WTC11 (cell line): ENCODE measurements around the gene LINS1. TPM values are rescaled to one million over a fixed set of nuclear protein-coding genes. Genes with fewer than 3 reads are reported as not detected.

Experiments
- ATAC-seq: fragments of 200-7000 bp; cut with Tn5 transposase; 2 replicates; pipeline ENCODE4 v1.10.0; 2021; ENCODE audit warnings: mild to moderate bottlenecking, moderate library complexity
- CTCF ChIA-PET: fragments of 300-600 bp; sonication (Branson Sonifier 250); formaldehyde crosslinking; loops from one replicate; lab custom pipeline; 2021; ENCODE audit warnings: antibody characterized with exemption; lab: Charles Lee
- POLR2A ChIA-PET: fragments of 350-600 bp; sonication (Branson Sonifier 250); formaldehyde crosslinking; loops from one replicate; lab custom pipeline; 2021; ENCODE audit warnings: antibody characterized with exemption; lab: Charles Lee
- DNase-seq: peaks from one replicate; pipeline ENCODE4 v3.0.0; 2021; ENCODE audit warnings: low spot score
- H3K27ac Mint-ChIP-seq: 2 replicates; pipeline ENCODE4 v1.8.0; 2021; ENCODE audit warnings: mixed read lengths
- H3K27me3 Mint-ChIP-seq: 2 replicates; pipeline ENCODE4 v1.8.0; 2021; ENCODE audit warnings: low read depth, mild to moderate bottlenecking, moderate library complexity, mixed read lengths
- H3K36me3 Mint-ChIP-seq: 2 replicates; pipeline ENCODE4 v1.8.0; 2021; ENCODE audit warnings: mixed read lengths
- H3K4me1 Mint-ChIP-seq: 2 replicates; pipeline ENCODE4 v1.8.0; 2022; ENCODE audit warnings: mixed read lengths
- H3K4me3 Mint-ChIP-seq: 2 replicates; pipeline ENCODE4 v1.8.0; 2021; ENCODE audit warnings: mild to moderate bottlenecking, moderate library complexity, mixed read lengths
- H3K9me3 Mint-ChIP-seq: 2 replicates; pipeline ENCODE4 v1.8.0; 2021; ENCODE audit warnings: mixed read lengths
- ATF1 ChIP-seq: sonication (generic); formaldehyde crosslinking; IDR thresholded peaks from 2 replicates; pipeline ENCODE4 v1.8.1; 2023; ENCODE audit warnings: mild to moderate bottlenecking, moderate library complexity, missing genetic modification reagents
- NFATC4 ChIP-seq: fragments of 250-450 bp; sonication (Bioruptor Pico); IDR thresholded peaks from 2 replicates; pipeline ENCODE4 v1.9.0; 2021; ENCODE audit warnings: mild to moderate bottlenecking
- NFYB ChIP-seq: sonication (generic); formaldehyde crosslinking; conservative IDR thresholded peaks from 2 replicates; pipeline ENCODE4 v1.8.0; 2022; ENCODE audit warnings: low read depth, missing genetic modification reagents
- NR2C2 ChIP-seq: sonication (generic); formaldehyde crosslinking; IDR thresholded peaks from 2 replicates; pipeline ENCODE4 v1.8.0; 2022; ENCODE audit warnings: mild to moderate bottlenecking, missing genetic modification reagents
- PRRX2 ChIP-seq: fragments of 250-450 bp; sonication (Bioruptor Pico); IDR thresholded peaks from 2 replicates; pipeline ENCODE4 v1.8.0; 2021; ENCODE audit warnings: mild to moderate bottlenecking
- RORB ChIP-seq: fragments of 250-450 bp; sonication (Bioruptor Pico); IDR thresholded peaks from 2 replicates; pipeline ENCODE4 v1.9.0; 2021; ENCODE audit warnings: mild to moderate bottlenecking
- TEAD1 ChIP-seq: sonication (generic); formaldehyde crosslinking; IDR thresholded peaks from 2 replicates; pipeline ENCODE4 v1.8.0; 2022; ENCODE audit warnings: mild to moderate bottlenecking, missing genetic modification reagents
- total RNA-seq: library from RNA; stranded (reverse); gene quantifications from 3 replicates; pipeline ENCODE4 v1.2.3, GENCODE V29; 2021
- TF ChIP-seq, protein P1 (sequence below): sonication (generic); formaldehyde crosslinking; IDR thresholded peaks from 2 replicates; pipeline ENCODE4 v1.8.0; 2022; ENCODE audit warnings: mild to moderate bottlenecking, missing genetic modification reagents
- TF ChIP-seq, protein P2 (sequence below): fragments of 250-450 bp; sonication (Bioruptor Pico); IDR thresholded peaks from 2 replicates; pipeline ENCODE4 v1.9.0; 2021; ENCODE audit warnings: moderate library complexity, mild to moderate bottlenecking, inconsistent platforms, borderline replicate concordance
- TF ChIP-seq, protein P3 (sequence below): sonication (generic); formaldehyde crosslinking; IDR thresholded peaks from 2 replicates; pipeline ENCODE4 v1.8.1; 2023; ENCODE audit warnings: mild to moderate bottlenecking, missing genetic modification reagents, moderate library complexity
- TF ChIP-seq, protein P4 (sequence below): sonication (generic); formaldehyde crosslinking; IDR thresholded peaks from 2 replicates; pipeline ENCODE4 v1.8.0; 2022; ENCODE audit warnings: mild to moderate bottlenecking, missing genetic modification reagents
- TF ChIP-seq, protein P5 (sequence below): fragments of 250-450 bp; sonication (Bioruptor Pico); IDR thresholded peaks from 2 replicates; pipeline ENCODE4 v1.9.0; 2021; ENCODE audit warnings: mild to moderate bottlenecking, borderline replicate concordance
- TF ChIP-seq, protein P6 (sequence below): sonication (generic); formaldehyde crosslinking; IDR thresholded peaks from 2 replicates; pipeline ENCODE4 v1.8.0; 2022; ENCODE audit warnings: missing genetic modification reagents
- TF ChIP-seq, protein P7 (sequence below): sonication (generic); formaldehyde crosslinking; IDR thresholded peaks from 2 replicates; pipeline ENCODE4 v1.8.1; 2023; ENCODE audit warnings: mild to moderate bottlenecking, moderate library complexity, missing genetic modification reagents
- TF ChIP-seq, protein P8 (sequence below): sonication (generic); formaldehyde crosslinking; IDR thresholded peaks from 2 replicates; pipeline ENCODE4 v1.8.0; 2023; ENCODE audit warnings: missing genetic modification reagents, mild to moderate bottlenecking, borderline replicate concordance

LINS1 gene
- total RNA-seq, 1 experiment from 2014 or later: 10.4 TPM

DNA sequence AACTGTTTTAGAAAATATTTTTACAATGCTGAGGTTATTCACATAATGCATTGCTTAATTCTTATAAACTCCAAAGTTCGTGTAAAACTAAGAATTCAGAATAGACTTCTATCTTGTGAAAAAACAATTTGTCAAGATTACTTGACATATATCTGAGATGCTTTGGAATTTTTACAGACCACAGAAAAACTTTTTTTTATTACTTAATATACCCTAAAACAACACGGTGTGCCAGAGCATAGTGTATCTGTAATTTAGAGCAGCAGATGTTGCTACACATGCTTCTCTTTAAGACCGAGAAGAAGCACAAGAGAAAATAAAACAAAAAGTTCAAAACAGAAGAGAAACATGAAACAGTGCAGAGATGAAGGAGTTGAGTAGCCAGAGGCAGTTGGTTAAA is 26.8 kb upstream of the LINS1 start:
- Mint-ChIP-seq H3K4me1 (peaks cover 9% of the 10 kb centered on the region), H3K9me3 (no peaks in the 10 kb centered on the region), H3K27me3 (no peaks in the 10 kb centered on the region), H3K36me3 (peaks cover 7% of the 10 kb centered on the region; the same call in 1 of the 2 replicates), H3K4me3 (no peak overlapping the region), H3K27ac (no peak overlapping the region)
- ChIA-PET POLR2A (no interaction called here), CTCF (no interaction called here)
- DNase-seq (no peak), ATAC-seq (no peak)
- TF ChIP-seq, protein P1, sequence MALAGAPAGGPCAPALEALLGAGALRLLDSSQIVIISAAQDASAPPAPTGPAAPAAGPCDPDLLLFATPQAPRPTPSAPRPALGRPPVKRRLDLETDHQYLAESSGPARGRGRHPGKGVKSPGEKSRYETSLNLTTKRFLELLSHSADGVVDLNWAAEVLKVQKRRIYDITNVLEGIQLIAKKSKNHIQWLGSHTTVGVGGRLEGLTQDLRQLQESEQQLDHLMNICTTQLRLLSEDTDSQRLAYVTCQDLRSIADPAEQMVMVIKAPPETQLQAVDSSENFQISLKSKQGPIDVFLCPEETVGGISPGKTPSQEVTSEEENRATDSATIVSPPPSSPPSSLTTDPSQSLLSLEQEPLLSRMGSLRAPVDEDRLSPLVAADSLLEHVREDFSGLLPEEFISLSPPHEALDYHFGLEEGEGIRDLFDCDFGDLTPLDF (CRISPR knock-in tag): no peak
- TF ChIP-seq, protein P2, sequence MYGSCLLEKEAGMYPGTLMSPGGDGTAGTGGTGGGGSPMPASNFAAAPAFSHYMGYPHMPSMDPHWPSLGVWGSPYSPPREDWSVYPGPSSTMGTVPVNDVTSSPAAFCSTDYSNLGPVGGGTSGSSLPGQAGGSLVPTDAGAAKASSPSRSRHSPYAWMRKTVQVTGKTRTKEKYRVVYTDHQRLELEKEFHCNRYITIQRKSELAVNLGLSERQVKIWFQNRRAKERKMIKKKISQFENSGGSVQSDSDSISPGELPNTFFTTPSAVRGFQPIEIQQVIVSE (CRISPR knock-in tag): no peak
- TF ChIP-seq, protein P3, sequence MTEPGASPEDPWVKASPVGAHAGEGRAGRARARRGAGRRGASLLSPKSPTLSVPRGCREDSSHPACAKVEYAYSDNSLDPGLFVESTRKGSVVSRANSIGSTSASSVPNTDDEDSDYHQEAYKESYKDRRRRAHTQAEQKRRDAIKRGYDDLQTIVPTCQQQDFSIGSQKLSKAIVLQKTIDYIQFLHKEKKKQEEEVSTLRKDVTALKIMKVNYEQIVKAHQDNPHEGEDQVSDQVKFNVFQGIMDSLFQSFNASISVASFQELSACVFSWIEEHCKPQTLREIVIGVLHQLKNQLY: no peak
- TF ChIP-seq NR2C2 (CRISPR knock-in tag): no peak
- TF ChIP-seq, protein P4, sequence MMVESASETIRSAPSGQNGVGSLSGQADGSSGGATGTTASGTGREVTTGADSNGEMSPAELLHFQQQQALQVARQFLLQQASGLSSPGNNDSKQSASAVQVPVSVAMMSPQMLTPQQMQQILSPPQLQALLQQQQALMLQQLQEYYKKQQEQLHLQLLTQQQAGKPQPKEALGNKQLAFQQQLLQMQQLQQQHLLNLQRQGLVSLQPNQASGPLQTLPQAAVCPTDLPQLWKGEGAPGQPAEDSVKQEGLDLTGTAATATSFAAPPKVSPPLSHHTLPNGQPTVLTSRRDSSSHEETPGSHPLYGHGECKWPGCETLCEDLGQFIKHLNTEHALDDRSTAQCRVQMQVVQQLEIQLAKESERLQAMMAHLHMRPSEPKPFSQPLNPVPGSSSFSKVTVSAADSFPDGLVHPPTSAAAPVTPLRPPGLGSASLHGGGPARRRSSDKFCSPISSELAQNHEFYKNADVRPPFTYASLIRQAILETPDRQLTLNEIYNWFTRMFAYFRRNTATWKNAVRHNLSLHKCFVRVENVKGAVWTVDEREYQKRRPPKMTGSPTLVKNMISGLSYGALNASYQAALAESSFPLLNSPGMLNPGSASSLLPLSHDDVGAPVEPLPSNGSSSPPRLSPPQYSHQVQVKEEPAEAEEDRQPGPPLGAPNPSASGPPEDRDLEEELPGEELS (CRISPR knock-in tag): no peak
- TF ChIP-seq RORB (CRISPR knock-in tag): no peak
- TF ChIP-seq, protein P5, sequence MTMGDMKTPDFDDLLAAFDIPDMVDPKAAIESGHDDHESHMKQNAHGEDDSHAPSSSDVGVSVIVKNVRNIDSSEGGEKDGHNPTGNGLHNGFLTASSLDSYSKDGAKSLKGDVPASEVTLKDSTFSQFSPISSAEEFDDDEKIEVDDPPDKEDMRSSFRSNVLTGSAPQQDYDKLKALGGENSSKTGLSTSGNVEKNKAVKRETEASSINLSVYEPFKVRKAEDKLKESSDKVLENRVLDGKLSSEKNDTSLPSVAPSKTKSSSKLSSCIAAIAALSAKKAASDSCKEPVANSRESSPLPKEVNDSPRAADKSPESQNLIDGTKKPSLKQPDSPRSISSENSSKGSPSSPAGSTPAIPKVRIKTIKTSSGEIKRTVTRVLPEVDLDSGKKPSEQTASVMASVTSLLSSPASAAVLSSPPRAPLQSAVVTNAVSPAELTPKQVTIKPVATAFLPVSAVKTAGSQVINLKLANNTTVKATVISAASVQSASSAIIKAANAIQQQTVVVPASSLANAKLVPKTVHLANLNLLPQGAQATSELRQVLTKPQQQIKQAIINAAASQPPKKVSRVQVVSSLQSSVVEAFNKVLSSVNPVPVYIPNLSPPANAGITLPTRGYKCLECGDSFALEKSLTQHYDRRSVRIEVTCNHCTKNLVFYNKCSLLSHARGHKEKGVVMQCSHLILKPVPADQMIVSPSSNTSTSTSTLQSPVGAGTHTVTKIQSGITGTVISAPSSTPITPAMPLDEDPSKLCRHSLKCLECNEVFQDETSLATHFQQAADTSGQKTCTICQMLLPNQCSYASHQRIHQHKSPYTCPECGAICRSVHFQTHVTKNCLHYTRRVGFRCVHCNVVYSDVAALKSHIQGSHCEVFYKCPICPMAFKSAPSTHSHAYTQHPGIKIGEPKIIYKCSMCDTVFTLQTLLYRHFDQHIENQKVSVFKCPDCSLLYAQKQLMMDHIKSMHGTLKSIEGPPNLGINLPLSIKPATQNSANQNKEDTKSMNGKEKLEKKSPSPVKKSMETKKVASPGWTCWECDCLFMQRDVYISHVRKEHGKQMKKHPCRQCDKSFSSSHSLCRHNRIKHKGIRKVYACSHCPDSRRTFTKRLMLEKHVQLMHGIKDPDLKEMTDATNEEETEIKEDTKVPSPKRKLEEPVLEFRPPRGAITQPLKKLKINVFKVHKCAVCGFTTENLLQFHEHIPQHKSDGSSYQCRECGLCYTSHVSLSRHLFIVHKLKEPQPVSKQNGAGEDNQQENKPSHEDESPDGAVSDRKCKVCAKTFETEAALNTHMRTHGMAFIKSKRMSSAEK (CRISPR knock-in tag): no peak
- TF ChIP-seq, protein P6, sequence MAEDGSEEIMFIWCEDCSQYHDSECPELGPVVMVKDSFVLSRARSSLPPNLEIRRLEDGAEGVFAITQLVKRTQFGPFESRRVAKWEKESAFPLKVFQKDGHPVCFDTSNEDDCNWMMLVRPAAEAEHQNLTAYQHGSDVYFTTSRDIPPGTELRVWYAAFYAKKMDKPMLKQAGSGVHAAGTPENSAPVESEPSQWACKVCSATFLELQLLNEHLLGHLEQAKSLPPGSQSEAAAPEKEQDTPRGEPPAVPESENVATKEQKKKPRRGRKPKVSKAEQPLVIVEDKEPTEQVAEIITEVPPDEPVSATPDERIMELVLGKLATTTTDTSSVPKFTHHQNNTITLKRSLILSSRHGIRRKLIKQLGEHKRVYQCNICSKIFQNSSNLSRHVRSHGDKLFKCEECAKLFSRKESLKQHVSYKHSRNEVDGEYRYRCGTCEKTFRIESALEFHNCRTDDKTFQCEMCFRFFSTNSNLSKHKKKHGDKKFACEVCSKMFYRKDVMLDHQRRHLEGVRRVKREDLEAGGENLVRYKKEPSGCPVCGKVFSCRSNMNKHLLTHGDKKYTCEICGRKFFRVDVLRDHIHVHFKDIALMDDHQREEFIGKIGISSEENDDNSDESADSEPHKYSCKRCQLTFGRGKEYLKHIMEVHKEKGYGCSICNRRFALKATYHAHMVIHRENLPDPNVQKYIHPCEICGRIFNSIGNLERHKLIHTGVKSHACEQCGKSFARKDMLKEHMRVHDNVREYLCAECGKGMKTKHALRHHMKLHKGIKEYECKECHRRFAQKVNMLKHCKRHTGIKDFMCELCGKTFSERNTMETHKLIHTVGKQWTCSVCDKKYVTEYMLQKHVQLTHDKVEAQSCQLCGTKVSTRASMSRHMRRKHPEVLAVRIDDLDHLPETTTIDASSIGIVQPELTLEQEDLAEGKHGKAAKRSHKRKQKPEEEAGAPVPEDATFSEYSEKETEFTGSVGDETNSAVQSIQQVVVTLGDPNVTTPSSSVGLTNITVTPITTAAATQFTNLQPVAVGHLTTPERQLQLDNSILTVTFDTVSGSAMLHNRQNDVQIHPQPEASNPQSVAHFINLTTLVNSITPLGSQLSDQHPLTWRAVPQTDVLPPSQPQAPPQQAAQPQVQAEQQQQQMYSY: no peak
- TF ChIP-seq ATF1 (CRISPR knock-in tag): no peak
- TF ChIP-seq, protein P7, sequence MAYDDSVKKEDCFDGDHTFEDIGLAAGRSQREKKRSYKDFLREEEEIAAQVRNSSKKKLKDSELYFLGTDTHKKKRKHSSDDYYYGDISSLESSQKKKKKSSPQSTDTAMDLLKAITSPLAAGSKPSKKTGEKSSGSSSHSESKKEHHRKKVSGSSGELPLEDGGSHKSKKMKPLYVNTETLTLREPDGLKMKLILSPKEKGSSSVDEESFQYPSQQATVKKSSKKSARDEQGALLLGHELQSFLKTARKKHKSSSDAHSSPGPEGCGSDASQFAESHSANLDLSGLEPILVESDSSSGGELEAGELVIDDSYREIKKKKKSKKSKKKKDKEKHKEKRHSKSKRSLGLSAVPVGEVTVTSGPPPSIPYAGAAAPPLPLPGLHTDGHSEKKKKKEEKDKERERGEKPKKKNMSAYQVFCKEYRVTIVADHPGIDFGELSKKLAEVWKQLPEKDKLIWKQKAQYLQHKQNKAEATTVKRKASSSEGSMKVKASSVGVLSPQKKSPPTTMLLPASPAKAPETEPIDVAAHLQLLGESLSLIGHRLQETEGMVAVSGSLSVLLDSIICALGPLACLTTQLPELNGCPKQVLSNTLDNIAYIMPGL (CRISPR knock-in tag): no peak
- no peak for TF ChIP-seq PRRX2 (CRISPR knock-in tag)
- no peak for TF ChIP-seq NFYB (CRISPR knock-in tag)
- no peak for TF ChIP-seq NFATC4 (CRISPR knock-in tag)
- TF ChIP-seq, protein P8, sequence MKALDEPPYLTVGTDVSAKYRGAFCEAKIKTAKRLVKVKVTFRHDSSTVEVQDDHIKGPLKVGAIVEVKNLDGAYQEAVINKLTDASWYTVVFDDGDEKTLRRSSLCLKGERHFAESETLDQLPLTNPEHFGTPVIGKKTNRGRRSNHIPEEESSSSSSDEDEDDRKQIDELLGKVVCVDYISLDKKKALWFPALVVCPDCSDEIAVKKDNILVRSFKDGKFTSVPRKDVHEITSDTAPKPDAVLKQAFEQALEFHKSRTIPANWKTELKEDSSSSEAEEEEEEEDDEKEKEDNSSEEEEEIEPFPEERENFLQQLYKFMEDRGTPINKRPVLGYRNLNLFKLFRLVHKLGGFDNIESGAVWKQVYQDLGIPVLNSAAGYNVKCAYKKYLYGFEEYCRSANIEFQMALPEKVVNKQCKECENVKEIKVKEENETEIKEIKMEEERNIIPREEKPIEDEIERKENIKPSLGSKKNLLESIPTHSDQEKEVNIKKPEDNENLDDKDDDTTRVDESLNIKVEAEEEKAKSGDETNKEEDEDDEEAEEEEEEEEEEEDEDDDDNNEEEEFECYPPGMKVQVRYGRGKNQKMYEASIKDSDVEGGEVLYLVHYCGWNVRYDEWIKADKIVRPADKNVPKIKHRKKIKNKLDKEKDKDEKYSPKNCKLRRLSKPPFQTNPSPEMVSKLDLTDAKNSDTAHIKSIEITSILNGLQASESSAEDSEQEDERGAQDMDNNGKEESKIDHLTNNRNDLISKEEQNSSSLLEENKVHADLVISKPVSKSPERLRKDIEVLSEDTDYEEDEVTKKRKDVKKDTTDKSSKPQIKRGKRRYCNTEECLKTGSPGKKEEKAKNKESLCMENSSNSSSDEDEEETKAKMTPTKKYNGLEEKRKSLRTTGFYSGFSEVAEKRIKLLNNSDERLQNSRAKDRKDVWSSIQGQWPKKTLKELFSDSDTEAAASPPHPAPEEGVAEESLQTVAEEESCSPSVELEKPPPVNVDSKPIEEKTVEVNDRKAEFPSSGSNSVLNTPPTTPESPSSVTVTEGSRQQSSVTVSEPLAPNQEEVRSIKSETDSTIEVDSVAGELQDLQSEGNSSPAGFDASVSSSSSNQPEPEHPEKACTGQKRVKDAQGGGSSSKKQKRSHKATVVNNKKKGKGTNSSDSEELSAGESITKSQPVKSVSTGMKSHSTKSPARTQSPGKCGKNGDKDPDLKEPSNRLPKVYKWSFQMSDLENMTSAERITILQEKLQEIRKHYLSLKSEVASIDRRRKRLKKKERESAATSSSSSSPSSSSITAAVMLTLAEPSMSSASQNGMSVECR (CRISPR knock-in tag): no peak
- no peak for TF ChIP-seq TEAD1 (CRISPR knock-in tag)
